GM23338 (cell line): ENCODE measurements around the gene TMCO4. TPM values are rescaled to one million over a fixed set of nuclear protein-coding genes. Genes with fewer than 3 reads are reported as not detected.

ENCODE experiments used
- ATAC-seq: fragments of 200-7000 bp; cut with Tn5 transposase; 3 replicates; pipeline ENCODE4 v1.9.1; 2020
- DNase-seq: peaks from one replicate; pipeline ENCODE4 v3.0.0-alpha.2; 2015; ENCODE audit warnings: low spot score
- H2AFZ ChIP-seq: fragments of 200-600 bp; sonication (generic); 2 replicates; pipeline ENCODE4 v1.8.0; 2016; ENCODE audit warnings: antibody characterized with exemption, mild to moderate bottlenecking, moderate library complexity
- H3F3A ChIP-seq: fragments of 200-600 bp; sonication (generic); replicated peaks from 2 replicates; pipeline ENCODE4 v1.8.0; 2017; ENCODE audit warnings: antibody characterized with exemption, mixed run types, low read depth
- H3K27ac ChIP-seq: fragments of 200-600 bp; sonication (generic); 2 replicates; pipeline ENCODE4 v1.6.1; 2016; ENCODE audit warnings: low read depth
- H3K27me3 ChIP-seq: fragments of 200-600 bp; sonication (generic); 2 replicates; pipeline ENCODE4 v1.8.0; 2016; ENCODE audit warnings: mild to moderate bottlenecking, mixed run types, moderate library complexity; ENCODE audit not compliant: insufficient read depth
- H3K36me3 ChIP-seq: fragments of 200-600 bp; sonication (generic); 2 replicates; pipeline ENCODE4 v1.8.0; 2016; ENCODE audit warnings: mild to moderate bottlenecking; ENCODE audit not compliant: insufficient read depth
- H3K4me1 ChIP-seq: fragments of 200-600 bp; sonication (generic); 2 replicates; pipeline ENCODE4 v1.8.0; 2016; ENCODE audit warnings: mild to moderate bottlenecking, moderate library complexity; ENCODE audit not compliant: insufficient read depth
- H3K4me2 ChIP-seq: fragments of 200-600 bp; sonication (generic); 2 replicates; pipeline ENCODE4 v1.7.1; 2017; ENCODE audit warnings: mixed run types
- H3K4me3 ChIP-seq: fragments of 200-600 bp; sonication (generic); 2 replicates; pipeline ENCODE4 v1.6.1; 2016; ENCODE audit warnings: mixed run types
- H3K79me2 ChIP-seq: fragments of 200-600 bp; sonication (generic); replicated peaks from 2 replicates; pipeline ENCODE4 v1.8.0; 2017; ENCODE audit warnings: mild to moderate bottlenecking; ENCODE audit not compliant: insufficient read depth
- H3K9me2 ChIP-seq: fragments of 200-600 bp; sonication (generic); 2 replicates; pipeline ENCODE4 v1.8.0; 2017; ENCODE audit not compliant: insufficient read depth
- H4K20me1 ChIP-seq: fragments of 200-600 bp; sonication (generic); replicated peaks from 2 replicates; pipeline ENCODE4 v1.8.0; 2017; ENCODE audit warnings: mild to moderate bottlenecking; ENCODE audit not compliant: insufficient read depth
- H3K27ac Mint-ChIP-seq: 2 replicates; pipeline ENCODE4 v1.8.0; 2020; ENCODE audit warnings: inconsistent platforms, mild to moderate bottlenecking, moderate library complexity, mixed read lengths
- H3K27me3 Mint-ChIP-seq: 3 replicates; pipeline ENCODE4 v1.8.0; 2022; ENCODE audit warnings: low read depth, mild to moderate bottlenecking, moderate library complexity, mixed read lengths, inconsistent platforms; ENCODE audit not compliant: insufficient read depth, poor library complexity
- H3K36me3 Mint-ChIP-seq: 3 replicates; pipeline ENCODE4 v1.8.0; 2021; ENCODE audit warnings: low read depth, mild to moderate bottlenecking, inconsistent platforms, moderate library complexity, mixed read lengths
- H3K4me1 Mint-ChIP-seq: 3 replicates; pipeline ENCODE4 v1.8.0; 2020; ENCODE audit warnings: mild to moderate bottlenecking, inconsistent platforms, mixed read lengths
- H3K4me3 Mint-ChIP-seq: 3 replicates; pipeline ENCODE4 v1.8.0; 2021; ENCODE audit warnings: moderate library complexity, mild to moderate bottlenecking, inconsistent platforms, mixed read lengths
- H3K9me3 Mint-ChIP-seq: 3 replicates; pipeline ENCODE4 v1.8.0; 2020; ENCODE audit warnings: moderate library complexity, mild to moderate bottlenecking, inconsistent platforms, mixed read lengths
- CREB1 ChIP-seq: fragments of 250-450 bp; sonication (Bioruptor Pico); IDR thresholded peaks from 2 replicates; pipeline ENCODE4 v1.5.0; 2020; ENCODE audit warnings: low read depth, mild to moderate bottlenecking, moderate library complexity
- EZH2 ChIP-seq: fragments of 200-600 bp; sonication (generic); IDR thresholded peaks from one replicate; pipeline ENCODE4 v1.8.0; 2017; ENCODE audit warnings: antibody characterized with exemption, mild to moderate bottlenecking, low read depth; ENCODE audit not compliant: unreplicated experiment
- EZH2phosphoT487 ChIP-seq: fragments of 200-600 bp; sonication (generic); IDR thresholded peaks from one replicate; pipeline ENCODE4 v1.8.1; 2018; ENCODE audit warnings: antibody characterized with exemption; ENCODE audit not compliant: unreplicated experiment
- JUNB ChIP-seq: IDR thresholded peaks from one replicate; pipeline ENCODE4 v1.6.1; 2016; ENCODE audit warnings: antibody characterized with exemption; ENCODE audit not compliant: unreplicated experiment
- NANOG ChIP-seq: IDR thresholded peaks from 2 replicates; pipeline ENCODE4 v1.6.1; 2016; ENCODE audit warnings: antibody characterized with exemption, borderline replicate concordance
- POLR2AphosphoS5 ChIP-seq: IDR thresholded peaks from 2 replicates; pipeline ENCODE4 v1.6.1; 2016; ENCODE audit warnings: antibody characterized with exemption, low read depth
- STAT1 ChIP-seq: IDR thresholded peaks from one replicate; pipeline ENCODE4 v1.6.1; 2016; ENCODE audit warnings: antibody characterized with exemption; ENCODE audit not compliant: unreplicated experiment
- ZNF114 ChIP-seq: fragments of 250-450 bp; sonication (Bioruptor Pico); IDR thresholded peaks from 2 replicates; pipeline ENCODE4 v1.5.0; 2020; ENCODE audit warnings: mild to moderate bottlenecking, moderate library complexity
- ZNF331 ChIP-seq: fragments of 250-450 bp; sonication (Bioruptor Pico); IDR thresholded peaks from 2 replicates; pipeline ENCODE4 v1.5.0; 2020; ENCODE audit warnings: low read depth, mild to moderate bottlenecking, moderate library complexity
- polyA plus RNA-seq: library from polyadenylated mRNA; unstranded; fragments of >200 nt; fragmentation: Nextera tagmentation; extraction: Ambion mirVana; gene quantifications from 2 replicates; pipeline ENCODE4 v1.2.1, GENCODE V29; 2016
- total RNA-seq: library from RNA; depleted of rRNA; stranded (reverse); fragments of >200 nt; shearing (Covaris generic); gene quantifications from 2 replicates; pipeline ENCODE4 v1.2.3, GENCODE V29; 2014
- TF ChIP-seq, protein P1 (sequence below): IDR thresholded peaks from 2 replicates; pipeline ENCODE4 v1.6.1; 2016; ENCODE audit warnings: antibody characterized with exemption
- TF ChIP-seq, protein P2 (sequence below): fragments of 250-450 bp; sonication (Bioruptor Pico); IDR thresholded peaks from 2 replicates; pipeline ENCODE4 v1.5.0; 2020; ENCODE audit warnings: mild to moderate bottlenecking, moderate library complexity
- TF ChIP-seq, protein P3 (sequence below), 2 experiments: fragments of 200-600 bp in 1 of 2; sonication (generic) in 1 of 2; conservative IDR thresholded peaks; 2 replicates each; pipeline versions ENCODE4 v1.5.1 to v1.6.1; 2016 to 2017; ENCODE audit warnings: antibody characterized with exemption in 2 of 2, low read depth in 2 of 2, mild to moderate bottlenecking in 2 of 2, moderate library complexity in 1 of 2
- TF ChIP-seq, protein P4 (sequence below): IDR thresholded peaks from one replicate; pipeline ENCODE4 v1.6.1; 2018; ENCODE audit warnings: antibody characterized with exemption; ENCODE audit not compliant: unreplicated experiment

TMCO4 gene
- total and polyA plus RNA-seq, 2 experiments from 2014 or later: 2.6 to 6.9 TPM

DNA sequence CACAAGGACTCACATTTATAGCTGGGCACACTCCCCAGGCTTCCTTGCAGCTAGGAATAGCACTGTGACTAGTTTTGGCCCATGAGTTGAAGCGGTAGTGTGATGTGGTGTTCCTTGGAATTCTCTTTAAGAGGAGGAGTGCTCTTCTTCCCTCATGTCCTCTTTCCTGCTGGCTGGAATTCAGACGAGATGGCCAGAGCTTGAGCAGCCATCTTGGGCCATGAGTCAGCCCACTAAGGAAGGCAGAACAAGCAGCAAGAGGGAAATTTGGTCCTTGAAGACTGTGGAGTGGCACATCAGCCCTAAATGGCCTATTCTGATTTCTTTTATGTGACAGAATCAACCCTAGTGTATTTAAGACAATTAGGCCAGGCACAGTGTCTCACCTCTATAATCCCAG lies 115.0 kb downstream of the TMCO4 start:
- no peaks in the 10 kb centered on the region for H3F3A ChIP-seq
- H3K36me3 Mint-ChIP-seq: peaks cover 11% of the 10 kb centered on the region; the same call in 2 of the 3 replicates
- peaks cover 9% of the 10 kb centered on the region for H3K27me3 Mint-ChIP-seq
- no peak overlapping the region for H3K4me3 ChIP-seq
- no peaks in the 10 kb centered on the region for H3K9me2 ChIP-seq
- H3K27ac ChIP-seq: no peak overlapping the region
- DNase-seq (no peak), ATAC-seq (no peak)
- TF ChIP-seq, protein P1, sequence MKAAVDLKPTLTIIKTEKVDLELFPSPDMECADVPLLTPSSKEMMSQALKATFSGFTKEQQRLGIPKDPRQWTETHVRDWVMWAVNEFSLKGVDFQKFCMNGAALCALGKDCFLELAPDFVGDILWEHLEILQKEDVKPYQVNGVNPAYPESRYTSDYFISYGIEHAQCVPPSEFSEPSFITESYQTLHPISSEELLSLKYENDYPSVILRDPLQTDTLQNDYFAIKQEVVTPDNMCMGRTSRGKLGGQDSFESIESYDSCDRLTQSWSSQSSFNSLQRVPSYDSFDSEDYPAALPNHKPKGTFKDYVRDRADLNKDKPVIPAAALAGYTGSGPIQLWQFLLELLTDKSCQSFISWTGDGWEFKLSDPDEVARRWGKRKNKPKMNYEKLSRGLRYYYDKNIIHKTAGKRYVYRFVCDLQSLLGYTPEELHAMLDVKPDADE: no peak
- TF ChIP-seq, protein P2, sequence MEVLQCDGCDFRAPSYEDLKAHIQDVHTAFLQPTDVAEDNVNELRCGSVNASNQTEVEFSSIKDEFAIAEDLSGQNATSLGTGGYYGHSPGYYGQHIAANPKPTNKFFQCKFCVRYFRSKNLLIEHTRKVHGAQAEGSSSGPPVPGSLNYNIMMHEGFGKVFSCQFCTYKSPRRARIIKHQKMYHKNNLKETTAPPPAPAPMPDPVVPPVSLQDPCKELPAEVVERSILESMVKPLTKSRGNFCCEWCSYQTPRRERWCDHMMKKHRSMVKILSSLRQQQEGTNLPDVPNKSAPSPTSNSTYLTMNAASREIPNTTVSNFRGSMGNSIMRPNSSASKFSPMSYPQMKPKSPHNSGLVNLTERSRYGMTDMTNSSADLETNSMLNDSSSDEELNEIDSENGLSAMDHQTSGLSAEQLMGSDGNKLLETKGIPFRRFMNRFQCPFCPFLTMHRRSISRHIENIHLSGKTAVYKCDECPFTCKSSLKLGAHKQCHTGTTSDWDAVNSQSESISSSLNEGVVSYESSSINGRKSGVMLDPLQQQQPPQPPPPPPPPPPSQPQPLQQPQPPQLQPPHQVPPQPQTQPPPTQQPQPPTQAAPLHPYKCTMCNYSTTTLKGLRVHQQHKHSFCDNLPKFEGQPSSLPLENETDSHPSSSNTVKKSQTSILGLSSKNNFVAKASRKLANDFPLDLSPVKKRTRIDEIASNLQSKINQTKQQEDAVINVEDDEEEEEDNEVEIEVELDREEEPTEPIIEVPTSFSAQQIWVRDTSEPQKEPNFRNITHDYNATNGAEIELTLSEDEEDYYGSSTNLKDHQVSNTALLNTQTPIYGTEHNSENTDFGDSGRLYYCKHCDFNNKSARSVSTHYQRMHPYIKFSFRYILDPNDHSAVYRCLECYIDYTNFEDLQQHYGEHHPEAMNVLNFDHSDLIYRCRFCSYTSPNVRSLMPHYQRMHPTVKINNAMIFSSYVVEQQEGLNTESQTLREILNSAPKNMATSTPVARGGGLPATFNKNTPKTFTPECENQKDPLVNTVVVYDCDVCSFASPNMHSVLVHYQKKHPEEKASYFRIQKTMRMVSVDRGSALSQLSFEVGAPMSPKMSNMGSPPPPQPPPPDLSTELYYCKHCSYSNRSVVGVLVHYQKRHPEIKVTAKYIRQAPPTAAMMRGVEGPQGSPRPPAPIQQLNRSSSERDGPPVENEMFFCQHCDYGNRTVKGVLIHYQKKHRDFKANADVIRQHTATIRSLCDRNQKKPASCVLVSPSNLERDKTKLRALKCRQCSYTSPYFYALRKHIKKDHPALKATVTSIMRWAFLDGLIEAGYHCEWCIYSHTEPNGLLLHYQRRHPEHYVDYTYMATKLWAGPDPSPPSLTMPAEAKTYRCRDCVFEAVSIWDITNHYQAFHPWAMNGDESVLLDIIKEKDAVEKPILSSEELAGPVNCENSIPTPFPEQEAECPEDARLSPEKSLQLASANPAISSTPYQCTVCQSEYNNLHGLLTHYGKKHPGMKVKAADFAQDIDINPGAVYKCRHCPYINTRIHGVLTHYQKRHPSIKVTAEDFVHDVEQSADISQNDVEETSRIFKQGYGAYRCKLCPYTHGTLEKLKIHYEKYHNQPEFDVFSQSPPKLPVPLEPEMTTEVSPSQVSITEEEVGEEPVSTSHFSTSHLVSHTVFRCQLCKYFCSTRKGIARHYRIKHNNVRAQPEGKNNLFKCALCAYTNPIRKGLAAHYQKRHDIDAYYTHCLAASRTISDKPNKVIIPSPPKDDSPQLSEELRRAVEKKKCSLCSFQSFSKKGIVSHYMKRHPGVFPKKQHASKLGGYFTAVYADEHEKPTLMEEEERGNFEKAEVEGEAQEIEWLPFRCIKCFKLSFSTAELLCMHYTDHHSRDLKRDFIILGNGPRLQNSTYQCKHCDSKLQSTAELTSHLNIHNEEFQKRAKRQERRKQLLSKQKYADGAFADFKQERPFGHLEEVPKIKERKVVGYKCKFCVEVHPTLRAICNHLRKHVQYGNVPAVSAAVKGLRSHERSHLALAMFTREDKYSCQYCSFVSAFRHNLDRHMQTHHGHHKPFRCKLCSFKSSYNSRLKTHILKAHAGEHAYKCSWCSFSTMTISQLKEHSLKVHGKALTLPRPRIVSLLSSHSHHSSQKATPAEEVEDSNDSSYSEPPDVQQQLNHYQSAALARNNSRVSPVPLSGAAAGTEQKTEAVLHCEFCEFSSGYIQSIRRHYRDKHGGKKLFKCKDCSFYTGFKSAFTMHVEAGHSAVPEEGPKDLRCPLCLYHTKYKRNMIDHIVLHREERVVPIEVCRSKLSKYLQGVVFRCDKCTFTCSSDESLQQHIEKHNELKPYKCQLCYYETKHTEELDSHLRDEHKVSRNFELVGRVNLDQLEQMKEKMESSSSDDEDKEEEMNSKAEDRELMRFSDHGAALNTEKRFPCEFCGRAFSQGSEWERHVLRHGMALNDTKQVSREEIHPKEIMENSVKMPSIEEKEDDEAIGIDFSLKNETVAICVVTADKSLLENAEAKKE (CRISPR knock-in tag): no peak
- TF ChIP-seq ZNF114 (CRISPR knock-in tag) (no peak), NANOG (no peak), CREB1 (CRISPR knock-in tag) (no peak), JUNB (no peak), ZNF331 (no peak), POLR2AphosphoS5 (no peak), EZH2 (no peak), STAT1 (no peak), EZH2phosphoT487 (no peak)
- TF ChIP-seq, protein P3, sequence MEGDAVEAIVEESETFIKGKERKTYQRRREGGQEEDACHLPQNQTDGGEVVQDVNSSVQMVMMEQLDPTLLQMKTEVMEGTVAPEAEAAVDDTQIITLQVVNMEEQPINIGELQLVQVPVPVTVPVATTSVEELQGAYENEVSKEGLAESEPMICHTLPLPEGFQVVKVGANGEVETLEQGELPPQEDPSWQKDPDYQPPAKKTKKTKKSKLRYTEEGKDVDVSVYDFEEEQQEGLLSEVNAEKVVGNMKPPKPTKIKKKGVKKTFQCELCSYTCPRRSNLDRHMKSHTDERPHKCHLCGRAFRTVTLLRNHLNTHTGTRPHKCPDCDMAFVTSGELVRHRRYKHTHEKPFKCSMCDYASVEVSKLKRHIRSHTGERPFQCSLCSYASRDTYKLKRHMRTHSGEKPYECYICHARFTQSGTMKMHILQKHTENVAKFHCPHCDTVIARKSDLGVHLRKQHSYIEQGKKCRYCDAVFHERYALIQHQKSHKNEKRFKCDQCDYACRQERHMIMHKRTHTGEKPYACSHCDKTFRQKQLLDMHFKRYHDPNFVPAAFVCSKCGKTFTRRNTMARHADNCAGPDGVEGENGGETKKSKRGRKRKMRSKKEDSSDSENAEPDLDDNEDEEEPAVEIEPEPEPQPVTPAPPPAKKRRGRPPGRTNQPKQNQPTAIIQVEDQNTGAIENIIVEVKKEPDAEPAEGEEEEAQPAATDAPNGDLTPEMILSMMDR (conservative IDR thresholded peaks at IDR 0.05; ENCODE audit: low read depth in 2 of 2): no peak
- TF ChIP-seq, protein P4, sequence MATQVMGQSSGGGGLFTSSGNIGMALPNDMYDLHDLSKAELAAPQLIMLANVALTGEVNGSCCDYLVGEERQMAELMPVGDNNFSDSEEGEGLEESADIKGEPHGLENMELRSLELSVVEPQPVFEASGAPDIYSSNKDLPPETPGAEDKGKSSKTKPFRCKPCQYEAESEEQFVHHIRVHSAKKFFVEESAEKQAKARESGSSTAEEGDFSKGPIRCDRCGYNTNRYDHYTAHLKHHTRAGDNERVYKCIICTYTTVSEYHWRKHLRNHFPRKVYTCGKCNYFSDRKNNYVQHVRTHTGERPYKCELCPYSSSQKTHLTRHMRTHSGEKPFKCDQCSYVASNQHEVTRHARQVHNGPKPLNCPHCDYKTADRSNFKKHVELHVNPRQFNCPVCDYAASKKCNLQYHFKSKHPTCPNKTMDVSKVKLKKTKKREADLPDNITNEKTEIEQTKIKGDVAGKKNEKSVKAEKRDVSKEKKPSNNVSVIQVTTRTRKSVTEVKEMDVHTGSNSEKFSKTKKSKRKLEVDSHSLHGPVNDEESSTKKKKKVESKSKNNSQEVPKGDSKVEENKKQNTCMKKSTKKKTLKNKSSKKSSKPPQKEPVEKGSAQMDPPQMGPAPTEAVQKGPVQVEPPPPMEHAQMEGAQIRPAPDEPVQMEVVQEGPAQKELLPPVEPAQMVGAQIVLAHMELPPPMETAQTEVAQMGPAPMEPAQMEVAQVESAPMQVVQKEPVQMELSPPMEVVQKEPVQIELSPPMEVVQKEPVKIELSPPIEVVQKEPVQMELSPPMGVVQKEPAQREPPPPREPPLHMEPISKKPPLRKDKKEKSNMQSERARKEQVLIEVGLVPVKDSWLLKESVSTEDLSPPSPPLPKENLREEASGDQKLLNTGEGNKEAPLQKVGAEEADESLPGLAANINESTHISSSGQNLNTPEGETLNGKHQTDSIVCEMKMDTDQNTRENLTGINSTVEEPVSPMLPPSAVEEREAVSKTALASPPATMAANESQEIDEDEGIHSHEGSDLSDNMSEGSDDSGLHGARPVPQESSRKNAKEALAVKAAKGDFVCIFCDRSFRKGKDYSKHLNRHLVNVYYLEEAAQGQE: no peak
- no peaks in the 10 kb centered on the region for H4K20me1 ChIP-seq
- H3K4me3 Mint-ChIP-seq: no peak overlapping the region
- peaks cover 5% of the 10 kb centered on the region; the same call in 2 of the 3 replicates for H3K9me3 Mint-ChIP-seq
- H3K4me2 ChIP-seq: no peak overlapping the region
- no peak overlapping the region for H2AFZ ChIP-seq
- peaks cover 11% of the 10 kb centered on the region for H3K4me1 ChIP-seq
- no peaks in the 10 kb centered on the region for H3K27me3 ChIP-seq
- H3K79me2 ChIP-seq: no peaks in the 10 kb centered on the region
- H3K36me3 ChIP-seq: no peaks in the 10 kb centered on the region
- peaks cover 15% of the 10 kb centered on the region for H3K4me1 Mint-ChIP-seq
- no peak overlapping the region for H3K27ac Mint-ChIP-seq
